Duodenal mucosa (tissue), 2 donors: ENCODE measurements around the gene HOXA10.
A peak's percentile ranks its signal among the peaks of the same experiment; 100 is the strongest.

ENCODE experiments used
- H3K27ac ChIP-seq: one replicate; pipeline ENCODE4 v1.7.0; 2013; ENCODE audit warnings: low read depth, low read length
- H3K27me3 ChIP-seq, 2 donors: one replicate each; pipeline ENCODE4 v1.7.0; 2013; ENCODE audit warnings: low read length in 2 of 2, control low read depth in 1 of 2; ENCODE audit not compliant: insufficient read depth in 2 of 2, control insufficient read depth in 1 of 2
- H3K36me3 ChIP-seq, 2 donors: one replicate each; pipeline ENCODE4 v1.7.0; 2013; ENCODE audit warnings: low read length in 2 of 2, control low read depth in 1 of 2; ENCODE audit not compliant: insufficient read depth in 2 of 2, control insufficient read depth in 1 of 2
- H3K4me1 ChIP-seq, 2 donors: one replicate each; pipeline ENCODE4 v1.7.0; 2013; ENCODE audit warnings: low read length in 2 of 2, control low read depth in 1 of 2; ENCODE audit not compliant: insufficient read depth in 2 of 2, control insufficient read depth in 1 of 2
- H3K4me3 ChIP-seq, 2 donors: one replicate each; pipeline ENCODE4 v1.7.0; 2013; ENCODE audit warnings: low read length in 2 of 2, low read depth in 1 of 2
- H3K9ac ChIP-seq, 2 donors: one replicate each; pipeline ENCODE4 v1.7.0; 2013; ENCODE audit warnings: low read length in 2 of 2, low read depth in 1 of 2
- H3K9me3 ChIP-seq, 2 donors: one replicate each; pipeline ENCODE4 v1.7.0; 2013; ENCODE audit warnings: low read length in 2 of 2, control low read depth in 1 of 2; ENCODE audit not compliant: control insufficient read depth in 1 of 2

Gene HOXA10

DNA sequence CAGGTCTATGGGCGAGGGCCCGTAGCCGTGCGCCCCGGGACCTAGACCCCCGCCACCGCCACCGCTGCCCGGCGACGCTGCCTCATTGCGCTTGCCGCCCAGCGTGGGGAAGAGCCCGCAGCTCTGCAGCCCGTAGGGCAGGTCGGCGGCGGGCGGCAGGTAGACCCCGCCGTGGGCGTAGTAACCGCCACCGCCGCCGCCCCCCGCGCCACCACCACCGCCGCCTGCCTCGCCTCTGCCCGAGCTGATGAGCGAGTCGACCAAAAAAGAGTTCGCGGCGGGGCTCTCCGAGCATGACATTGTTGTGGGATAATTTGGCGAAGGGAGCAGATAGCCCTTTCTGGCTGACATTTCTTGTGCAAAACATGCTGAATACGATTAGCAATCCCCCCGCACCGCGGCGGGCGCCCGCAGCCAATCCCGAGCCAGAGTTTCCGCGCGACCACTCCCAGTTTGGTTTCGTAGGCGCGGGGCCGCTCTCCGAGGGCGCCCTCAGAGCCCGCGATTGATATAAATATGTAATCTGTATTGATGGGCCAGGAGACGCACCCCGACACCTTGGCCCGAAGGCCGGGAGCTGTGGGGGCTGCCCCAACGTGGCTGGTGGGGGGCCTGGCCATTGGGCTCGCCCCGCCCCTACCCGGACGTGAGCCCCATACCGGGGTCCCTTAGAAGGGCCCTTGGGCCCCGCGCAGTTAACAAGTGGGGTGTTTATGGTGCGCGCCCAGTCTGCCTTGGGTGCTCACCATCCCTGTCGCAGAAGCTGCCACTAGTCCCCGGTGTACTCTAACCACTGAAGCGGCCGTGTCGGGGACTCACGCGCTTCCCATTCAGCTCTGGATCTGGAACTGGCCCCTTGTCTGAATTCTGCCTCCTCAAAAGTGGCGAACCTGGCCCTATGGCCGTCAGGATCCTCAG lies at the start of gene HOXA10:
TSS of gene HOXA10 (minus strand) at position 365 of the 918 bp plus-strand sequence. CDS start at position 351, 14 bp downstream.
- H3K27me3 ChIP-seq = peaks cover 89 to 98% of the 10 kb centered on the region in 2 donors

GRCh38 chr7:27221201-27221797 lies 47.2 kb upstream of the HOXA10 start:
- Histone ChIP-seq H3K4me3 (no peak overlapping the region), H3K4me1 (no peaks in the 10 kb centered on the region), H3K27me3 (peaks cover 67 to 88% of the 10 kb centered on the region in 2 donors), H3K36me3 (no peaks in the 10 kb centered on the region), H3K27ac (no peak overlapping the region), H3K9ac (no peak overlapping the region), H3K9me3 (no peaks in the 10 kb centered on the region)

More for the DNA sequence above, at the start of gene HOXA10:
- Histone ChIP-seq H3K36me3 (no peaks in the 10 kb centered on the region), H3K9ac (no peak within 1 kb of the TSS), H3K4me1 (peaks cover 0 to 6% of the 10 kb centered on the region in 2 donors), H3K4me3 (peak within 1 kb of the TSS; percentile 45 to 47), H3K9me3 (no peaks in the 10 kb centered on the region), H3K27ac (peak within 1 kb of the TSS; percentile 20)

DNA sequence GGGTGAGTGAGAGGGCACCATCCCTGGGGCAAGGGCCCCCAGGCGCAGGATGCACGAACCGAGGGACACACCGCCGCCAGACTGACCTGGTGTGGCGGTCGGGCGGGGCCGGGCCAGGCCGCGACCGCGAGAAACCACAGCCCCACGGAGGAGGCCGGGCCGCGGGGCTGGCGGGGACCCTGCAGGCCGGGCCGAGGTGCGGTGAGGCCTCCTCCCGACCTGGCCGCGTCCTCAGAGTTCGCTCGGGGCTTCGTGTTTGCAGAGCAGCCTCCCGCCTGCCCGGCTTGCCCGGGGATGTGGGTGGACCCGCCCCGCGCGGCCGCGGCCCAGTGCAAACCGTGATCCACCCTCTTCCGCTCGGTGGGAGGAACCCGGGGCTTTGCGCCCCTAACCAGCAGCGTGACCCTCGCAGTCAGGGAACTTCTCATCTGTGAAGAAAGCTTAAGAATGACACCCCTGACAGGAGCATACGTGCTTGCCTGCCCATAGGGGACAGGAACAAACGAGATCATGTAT lies 46.4 kb upstream of the HOXA10 start:
- H3K4me3 ChIP-seq = no peak overlapping the region
- no peaks in the 10 kb centered on the region for H3K4me1 ChIP-seq
- H3K9ac ChIP-seq = no peak overlapping the region
- H3K36me3 ChIP-seq = no peaks in the 10 kb centered on the region
- peaks cover 59 to 83% of the 10 kb centered on the region in 2 donors for H3K27me3 ChIP-seq
- no peaks in the 10 kb centered on the region for H3K9me3 ChIP-seq
- no peak overlapping the region for H3K27ac ChIP-seq

GRCh38 chr7:27219821-27220220 lies 45.7 kb upstream of the HOXA10 start:
- peaks cover 54 to 83% of the 10 kb centered on the region in 2 donors for H3K27me3 ChIP-seq
- no peak overlapping the region for H3K27ac ChIP-seq
- no peak overlapping the region for H3K4me3 ChIP-seq

DNA sequence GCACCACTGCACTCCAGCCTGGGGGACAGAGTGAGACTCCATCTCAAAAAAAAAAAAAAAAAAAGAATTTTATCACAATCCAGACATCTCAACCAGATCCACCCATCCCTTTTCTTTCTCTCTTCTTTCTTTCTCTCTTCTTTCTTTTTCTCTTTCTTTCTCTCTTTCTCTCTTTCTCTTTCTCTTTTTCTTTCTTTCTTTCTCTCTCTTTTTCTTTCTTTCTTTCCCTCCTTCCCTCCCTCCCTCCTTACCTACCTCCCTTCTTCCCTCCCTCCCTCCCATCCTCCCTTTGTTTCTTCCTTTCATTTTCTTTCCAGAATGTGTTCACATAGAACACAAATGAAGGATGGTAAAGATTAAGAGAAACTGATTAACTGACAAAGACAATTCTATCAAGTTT lies 43.8 kb upstream of the HOXA10 start:
- Histone ChIP-seq H3K27me3 (peaks cover 55 to 83% of the 10 kb centered on the region in 2 donors), H3K4me3 (no peak overlapping the region), H3K4me1 (peaks cover under 1 to 4% of the 10 kb centered on the region in 2 donors), H3K9ac (no peak overlapping the region), H3K9me3 (no peaks in the 10 kb centered on the region), H3K27ac (no peak overlapping the region), H3K36me3 (no peaks in the 10 kb centered on the region)

More at GRCh38 chr7:27219821-27220220, 45.7 kb upstream of the HOXA10 start:
- H3K36me3 ChIP-seq = no peaks in the 10 kb centered on the region
- no peaks in the 10 kb centered on the region for H3K4me1 ChIP-seq
- H3K9me3 ChIP-seq = no peaks in the 10 kb centered on the region
- H3K9ac ChIP-seq = no peak overlapping the region

DNA sequence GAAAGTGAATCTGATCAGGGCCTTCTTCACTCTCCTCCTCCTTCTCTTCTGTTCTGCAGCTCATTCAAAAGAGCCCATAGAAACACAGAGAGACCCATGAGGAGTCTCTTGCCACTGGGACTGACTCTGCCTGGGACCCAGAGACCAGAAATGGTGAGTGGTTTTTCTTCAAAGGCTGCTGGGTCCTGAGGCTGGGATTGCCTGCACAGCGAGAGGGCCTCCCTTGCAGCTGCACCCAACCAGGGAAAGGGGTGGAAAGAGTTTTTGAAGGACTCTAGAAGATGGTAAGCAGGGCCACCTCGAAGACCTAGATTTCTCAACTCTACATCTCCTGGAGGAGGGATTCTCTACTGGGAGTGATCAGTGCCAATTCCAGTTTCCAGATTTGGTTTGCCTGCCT lies 41.2 kb upstream of the HOXA10 start:
- Histone ChIP-seq H3K36me3 (no peaks in the 10 kb centered on the region), H3K4me3 (no peak overlapping the region), H3K9ac (no peak overlapping the region), H3K27ac (no peak overlapping the region), H3K9me3 (no peaks in the 10 kb centered on the region), H3K4me1 (peaks cover 9 to 18% of the 10 kb centered on the region in 2 donors), H3K27me3 (peaks cover 56 to 83% of the 10 kb centered on the region in 2 donors)

- Histone ChIP-seq H3K36me3 (no peaks in the 10 kb centered on the region), H3K9ac (no peak overlapping the region), H3K27me3 (peaks cover 55 to 82% of the 10 kb centered on the region in 2 donors), H3K4me3 (no peak overlapping the region), H3K27ac (no peak overlapping the region), H3K9me3 (no peaks in the 10 kb centered on the region), H3K4me1 (peaks cover 14 to 24% of the 10 kb centered on the region in 2 donors)
Measured at GRCh38 chr7:27214239-27214950, 40.3 kb upstream of the HOXA10 start.

DNA sequence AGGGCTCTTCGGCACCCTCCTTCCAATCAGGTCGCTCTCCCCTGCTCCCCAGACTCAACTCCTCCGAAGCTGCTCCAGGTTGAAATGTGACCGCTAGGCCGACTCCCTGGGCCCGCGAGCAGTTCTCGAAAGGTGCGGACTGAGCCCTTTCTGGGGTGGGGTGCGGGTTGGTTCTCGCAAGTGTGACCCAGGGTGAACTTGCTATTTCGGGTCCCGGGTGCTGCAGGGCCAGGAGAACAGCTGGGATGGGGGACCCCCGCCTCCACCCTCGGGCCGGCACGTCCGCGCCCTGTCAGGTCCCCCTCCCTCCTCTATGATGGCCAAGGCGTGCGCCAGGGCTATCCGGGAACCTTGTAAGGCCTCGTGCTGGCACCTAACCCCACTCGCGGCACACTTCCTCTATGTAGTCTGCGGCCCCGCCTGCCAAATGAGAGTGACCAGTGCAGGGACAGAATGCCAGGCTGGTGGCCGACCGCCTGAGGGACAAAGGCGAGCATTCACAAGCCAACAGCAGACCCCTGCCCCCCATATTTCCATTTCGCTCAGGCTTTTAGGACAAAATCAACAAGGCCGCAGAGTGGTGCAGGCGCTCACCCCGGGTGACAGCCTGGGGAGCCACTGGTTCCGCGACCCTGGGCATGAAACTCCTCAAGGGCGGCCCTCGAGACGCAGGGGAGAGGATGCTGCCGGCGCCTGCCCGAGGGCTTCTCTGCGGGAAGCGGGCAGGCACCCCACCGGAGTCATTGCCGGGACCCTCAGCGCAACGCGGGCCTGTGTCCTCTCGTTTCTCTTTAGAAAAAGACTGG lies 39.5 kb upstream of the HOXA10 start:
- H3K9me3 ChIP-seq = no peaks in the 10 kb centered on the region
- H3K27me3 ChIP-seq = peaks cover 61 to 85% of the 10 kb centered on the region in 2 donors
- H3K4me1 ChIP-seq = peaks cover 14 to 24% of the 10 kb centered on the region in 2 donors
- no peak overlapping the region for H3K9ac ChIP-seq
- no peaks in the 10 kb centered on the region for H3K36me3 ChIP-seq
- no peak overlapping the region for H3K4me3 ChIP-seq
- no peak overlapping the region for H3K27ac ChIP-seq
